HG03025 (cell line): Measurements from ENCODE around the gene PLAAT4.
"Not testable (repeated sequence)": the region's sequence is repeated elsewhere in the genome, so short reads cannot be mapped to it uniquely, and the experiment has no call there.

ENCODE experiments used
- ATAC-seq: cut with Tn5 transposase; IDR thresholded peaks from one replicate; pipeline ENCODE4 v1.9.1; 2021; ENCODE audit warnings: mild to moderate bottlenecking, moderate library complexity; ENCODE audit not compliant: unreplicated experiment, low FRiP score

Gene PLAAT4

DNA sequence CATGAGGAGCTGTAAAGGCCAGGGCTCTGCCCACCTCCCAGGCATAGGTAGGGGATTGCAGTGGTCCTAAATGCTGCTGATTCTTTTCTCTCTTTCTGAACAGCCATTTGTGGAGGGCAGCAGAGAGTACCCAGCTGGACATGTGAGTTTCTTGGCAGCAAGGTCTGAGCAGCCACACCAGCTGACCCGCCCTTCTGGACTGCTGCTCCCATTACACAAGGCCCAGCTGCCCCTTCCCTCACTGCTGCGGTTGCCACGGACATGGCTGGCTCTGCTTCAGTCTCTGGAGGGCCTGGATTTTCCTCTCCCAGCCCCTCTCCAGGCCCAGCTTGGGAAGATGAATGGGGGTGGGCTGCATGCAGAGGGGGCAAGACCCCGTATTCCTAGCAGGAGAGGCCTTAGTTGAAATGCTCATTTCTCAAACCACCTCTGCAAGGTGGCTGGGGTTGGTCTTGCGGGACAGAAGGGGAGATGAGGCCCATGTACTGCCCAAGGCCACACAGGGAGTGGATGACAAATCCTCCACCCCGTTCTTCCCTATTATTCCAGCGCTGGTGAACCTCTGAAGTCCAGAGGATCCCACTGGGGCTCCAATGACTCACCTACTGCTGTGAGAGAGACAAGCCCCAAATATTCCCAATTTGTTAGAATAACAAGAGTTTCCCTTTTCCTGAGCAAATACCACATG is 26.1 kb upstream of the PLAAT4 start:
- no peak for ATAC-seq

GRCh38 chr11:63511048-63511748 is 25.4 kb upstream of the PLAAT4 start:
- ATAC-seq, result no peak

- ATAC-seq, result no peak
Observed at GRCh38 chr11:63512816-63513215, 23.8 kb upstream of the PLAAT4 start.

DNA sequence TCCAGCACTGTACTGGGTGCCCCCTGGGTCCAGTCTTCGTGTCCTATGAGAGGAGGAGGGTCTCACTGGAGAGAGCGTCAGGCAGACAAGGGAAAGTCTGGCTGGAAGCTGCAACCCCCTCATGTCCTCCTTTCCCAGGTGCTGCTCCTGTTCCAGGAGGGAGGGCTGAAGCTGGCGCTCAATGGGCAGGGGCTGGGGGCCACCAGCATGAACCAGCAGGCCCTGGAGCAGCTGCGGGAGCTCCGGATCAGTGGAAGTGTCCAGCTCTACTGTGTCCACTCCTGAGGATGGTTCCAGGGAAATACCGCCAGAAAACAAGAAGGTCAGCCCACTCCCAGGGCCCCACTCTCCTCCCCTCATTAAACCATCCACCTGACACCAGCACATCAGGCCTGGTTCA is 20.5 kb upstream of the PLAAT4 start:
- no peak for ATAC-seq

GRCh38 chr11:63517156-63517555 is 19.5 kb upstream of the PLAAT4 start:
- ATAC-seq, result no peak

GRCh38 chr11:63518548-63518947 is 18.1 kb upstream of the PLAAT4 start:
- ATAC-seq, result no peak

GRCh38 chr11:63520606-63521170 is 15.9 kb upstream of the PLAAT4 start:
- ATAC-seq, result no peak

- no peak for ATAC-seq
Observed at GRCh38 chr11:63521896-63522295, 14.7 kb upstream of the PLAAT4 start.

- ATAC-seq, result no peak
Observed at GRCh38 chr11:63523151-63523550, 13.5 kb upstream of the PLAAT4 start.

GRCh38 chr11:63527667-63528066 is 8.9 kb upstream of the PLAAT4 start:
- ATAC-seq, result no peak

GRCh38 chr11:63528156-63528555 is 8.5 kb upstream of the PLAAT4 start:
- not testable (repeated sequence) for ATAC-seq

DNA sequence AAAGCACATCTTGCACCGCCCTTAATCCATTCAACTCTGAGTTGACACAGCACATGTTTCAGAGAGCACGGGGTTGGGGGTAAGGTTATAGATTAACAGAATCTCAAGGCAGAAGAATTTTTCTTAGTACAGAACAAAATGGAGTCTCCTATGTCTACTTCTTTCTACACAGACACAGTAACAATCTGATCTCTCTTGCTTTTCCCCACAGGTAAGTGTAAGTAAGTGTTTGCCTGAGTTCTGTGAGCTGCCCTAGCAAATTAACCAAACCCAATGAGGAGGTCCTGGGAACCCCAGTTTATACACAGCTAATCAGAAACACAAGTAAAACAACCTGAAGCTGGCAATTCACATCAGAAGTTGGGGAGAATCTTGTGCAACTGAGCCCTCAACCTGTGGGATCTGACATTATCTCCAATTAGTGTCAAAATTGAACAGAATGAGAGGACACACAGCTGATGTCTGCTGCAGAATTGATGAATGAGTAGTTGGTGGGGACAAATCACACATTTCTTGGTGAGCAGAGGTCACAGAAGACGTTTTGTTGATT is 7.8 kb upstream of the PLAAT4 start:
- ATAC-seq, result not testable (repeated sequence)

DNA sequence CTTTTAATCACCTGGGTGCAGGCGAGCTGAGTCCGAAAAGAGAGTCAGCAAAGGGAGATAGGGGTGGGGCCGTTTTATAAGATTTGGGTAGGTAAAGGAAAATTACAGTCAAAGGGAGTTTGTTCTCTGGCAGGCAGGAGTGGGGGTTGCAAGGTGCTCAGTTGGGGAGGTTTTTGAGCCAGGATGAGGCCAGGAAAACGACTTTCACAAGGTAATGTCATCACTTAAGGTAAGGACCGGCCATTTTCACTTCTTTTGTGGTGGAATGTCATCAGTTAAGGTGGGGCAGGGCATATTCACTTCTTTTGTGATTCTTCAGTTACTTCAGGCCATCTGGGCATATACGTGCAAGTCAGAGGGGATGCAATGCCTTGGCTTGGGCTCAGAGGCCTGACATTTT is 7.2 kb upstream of the PLAAT4 start:
- not testable (repeated sequence) for ATAC-seq

- ATAC-seq, result no peak
Observed at GRCh38 chr11:63530021-63530420, 6.6 kb upstream of the PLAAT4 start.

DNA sequence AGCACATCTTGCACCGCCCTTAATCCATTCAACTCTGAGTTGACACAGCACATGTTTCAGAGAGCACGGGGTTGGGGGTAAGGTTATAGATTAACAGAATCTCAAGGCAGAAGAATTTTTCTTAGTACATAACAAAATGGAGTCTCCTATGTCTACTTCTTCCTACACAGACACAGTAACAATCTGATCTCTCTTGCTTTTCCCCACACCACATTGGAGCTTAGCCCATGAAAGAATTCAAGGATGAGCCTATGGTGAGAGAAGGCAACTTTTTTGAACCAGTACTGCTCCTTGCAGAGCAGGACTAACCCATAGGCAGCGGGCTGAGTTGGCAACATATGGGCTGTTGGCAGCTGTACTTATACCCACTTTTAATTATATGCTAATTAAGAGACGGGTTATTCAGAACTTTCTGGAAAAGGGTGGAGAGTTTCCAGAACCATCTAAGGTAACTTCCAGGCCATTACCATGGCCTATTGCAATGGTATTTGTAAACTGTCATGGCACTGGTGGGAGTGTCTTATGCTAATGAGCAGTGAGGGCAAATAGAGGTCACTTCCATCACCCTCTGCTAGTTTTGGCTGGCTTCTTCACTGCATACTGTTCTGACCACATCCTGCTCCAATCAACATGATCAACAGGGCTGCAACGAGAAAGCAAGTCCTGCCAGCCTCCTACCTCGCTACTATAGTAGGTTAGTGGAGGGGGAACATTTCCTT is 5.4 kb upstream of the PLAAT4 start:
- ATAC-seq, result not testable (repeated sequence)

GRCh38 chr11:63532117-63532516 is 4.5 kb upstream of the PLAAT4 start:
- no peak for ATAC-seq

DNA sequence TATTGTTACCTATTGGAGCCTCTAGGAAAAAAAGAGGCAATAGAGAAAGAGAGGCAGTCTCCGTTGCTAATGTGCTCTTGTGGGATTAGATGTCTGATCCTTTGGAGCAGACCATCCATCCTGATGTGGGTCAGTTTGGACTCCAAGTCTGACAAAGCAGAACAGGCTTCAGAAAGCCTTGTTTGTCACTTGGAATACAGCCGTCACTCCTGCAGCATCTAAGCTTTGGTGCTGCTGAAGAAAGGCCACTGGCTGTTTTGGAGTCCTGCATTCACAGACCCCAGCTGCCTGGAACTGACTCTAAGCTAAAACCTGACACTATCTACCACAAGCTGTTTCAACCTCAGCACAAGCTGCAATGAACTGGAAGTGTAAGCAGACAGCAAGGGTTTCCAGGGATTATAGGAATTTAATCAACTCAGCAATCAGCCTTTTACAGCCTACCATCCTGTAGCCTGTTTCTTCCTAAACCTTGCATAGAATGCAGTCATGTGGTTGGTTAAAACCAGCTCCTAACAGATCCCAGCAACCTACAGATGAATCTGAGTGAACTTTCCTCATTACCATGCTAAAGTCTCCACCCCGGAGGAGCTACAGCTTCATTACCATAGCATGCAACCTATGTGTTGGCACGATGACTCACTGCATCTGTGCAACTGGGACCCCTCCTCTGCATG is 3.7 kb upstream of the PLAAT4 start:
- no peak for ATAC-seq

DNA sequence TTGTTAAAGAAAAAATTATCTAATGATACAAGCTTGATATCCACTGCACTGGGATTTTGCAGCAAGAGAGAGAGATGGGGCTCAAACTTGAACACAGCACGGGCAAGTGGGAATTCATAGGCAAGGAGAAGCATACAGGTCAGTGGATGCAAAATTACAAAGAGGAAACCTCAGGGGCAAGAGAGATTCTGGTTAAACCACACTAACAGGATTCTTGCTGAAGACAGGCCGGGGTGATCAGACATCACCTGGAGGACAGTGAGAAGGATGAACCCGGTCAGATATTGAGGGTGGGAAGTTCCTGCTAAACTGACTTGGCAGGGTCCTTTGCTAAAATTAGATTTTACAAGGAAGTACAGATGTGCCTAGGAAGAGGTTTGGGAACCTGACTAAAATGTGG is 2.5 kb upstream of the PLAAT4 start:
- ATAC-seq, result no peak

DNA sequence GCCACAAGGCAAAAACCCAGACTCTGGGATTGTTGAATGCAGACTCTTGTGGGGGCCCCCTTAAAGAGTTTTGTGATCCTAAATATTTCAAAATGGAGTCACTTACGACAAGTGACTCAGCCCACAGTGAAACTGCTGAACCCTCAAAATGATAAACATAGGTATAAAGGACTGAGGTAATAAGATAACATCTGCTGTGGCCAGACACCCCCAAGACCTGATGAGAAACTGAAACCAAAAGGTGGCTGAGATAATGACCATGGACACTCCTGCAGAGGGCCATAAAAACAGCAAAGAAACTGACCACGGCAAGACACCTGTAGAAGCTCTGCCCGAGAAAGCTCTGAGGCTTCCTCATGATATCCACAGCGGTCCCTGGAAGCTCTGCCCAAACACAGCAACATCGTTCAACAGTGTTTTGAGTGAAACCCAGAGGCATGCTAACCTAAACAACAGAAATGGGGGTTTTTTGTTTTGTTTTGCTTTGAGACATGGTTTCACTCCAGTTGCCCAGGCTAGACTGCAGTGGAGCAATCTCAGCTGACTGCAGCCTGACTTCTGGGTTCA is 1.6 kb upstream of the PLAAT4 start:
- ATAC-seq, result no peak

GRCh38 chr11:63535734-63536133 is 874 bp upstream of the PLAAT4 start:
- no peak for ATAC-seq
